Posterior cingulate gyrus (tissue), 11 donors: Measurements from ENCODE around the gene VWCE.

Source experiments
- DNase-seq, 10 donors: peaks; one replicate each; pipeline versions ENCODE4 v3.0.0 to v3.0.0-alpha.2; 2020 to 2021; ENCODE audit warnings: mixed read lengths in 3 of 10
- intact Hi-C: fragments of 100-400 bp; cut with DNase I; formaldehyde crosslinking; loops from one replicate; pipeline ENCODE4 v1.15.1; 2023

Gene VWCE

GRCh38 chr11:61290905-61291690 lies 4.0 kb downstream of the VWCE start:
- DNase-seq, result no peak
- intact Hi-C loops, result no loop called here

DNA sequence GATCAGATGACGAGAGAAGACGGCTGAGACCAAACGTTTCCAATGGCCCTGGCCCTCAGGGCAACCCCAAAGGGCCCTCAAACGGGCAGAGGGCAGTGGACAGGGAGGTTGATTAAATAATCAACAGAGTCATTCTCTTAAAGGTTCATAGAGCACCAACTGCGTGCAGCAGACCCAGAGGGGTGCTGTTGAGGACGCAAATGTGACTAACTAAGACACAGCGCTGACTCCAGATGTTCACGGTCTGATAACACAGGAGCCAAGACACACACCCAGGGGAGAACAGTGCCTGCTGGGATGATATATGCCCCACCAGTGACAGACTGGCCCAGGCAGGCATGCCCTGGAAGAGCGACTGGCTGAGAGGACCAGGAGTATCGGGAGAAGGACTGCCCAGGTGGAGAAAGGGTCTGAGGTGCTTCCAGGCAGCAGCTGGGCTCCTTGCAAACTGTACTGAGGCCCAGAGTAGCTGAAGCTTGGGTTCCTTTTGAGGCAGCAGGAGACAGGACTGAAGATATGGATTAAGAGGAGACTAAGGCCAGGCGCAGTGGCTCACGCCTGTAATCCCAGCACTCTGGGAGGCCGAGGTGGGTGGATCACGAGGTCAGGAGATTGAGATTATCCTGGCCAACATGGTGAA lies 7.7 kb downstream of the VWCE start:
- peak in 1 of 10 donors; percentile 49 for DNase-seq
- intact Hi-C loops, result no loop called here

- peak in 1 of 10 donors; percentile 50 for DNase-seq
- intact Hi-C loops, result no loop called here
Measured at GRCh38 chr11:61283613-61284012, 11.5 kb downstream of the VWCE start.

GRCh38 chr11:61281581-61282250 lies 13.4 kb downstream of the VWCE start:
- intact Hi-C loops, result no loop called here
- peak in 1 of 10 donors; percentile 50 for DNase-seq

GRCh38 chr11:61280883-61281580 lies 14.1 kb downstream of the VWCE start:
- DNase-seq, result peak in 1 of 10 donors; percentile 68

GRCh38 chr11:61279934-61280659 lies 15.0 kb downstream of the VWCE start:
- DNase-seq, result peak in 3 of 10 donors; percentile 21 to 55 (median 42)
- intact Hi-C loops, result no loop called here

More at GRCh38 chr11:61280883-61281580, 14.1 kb downstream of the VWCE start:
- intact Hi-C loops, result no loop called here

GRCh38 chr11:61278001-61278470 lies 17.1 kb downstream of the VWCE start:
- DNase-seq, result no peak
- intact Hi-C loops, result no loop called here

- intact Hi-C loops, result no loop called here
- peak in 1 of 10 donors; percentile 77 for DNase-seq
Measured at GRCh38 chr11:61277186-61278000, 17.7 kb downstream of the VWCE start.

- no peak for DNase-seq
- intact Hi-C loops, result no loop called here
Measured at GRCh38 chr11:61275191-61275590, 19.9 kb downstream of the VWCE start.

- intact Hi-C loops, result no loop called here
- peak in 2 of 10 donors; percentile 27 to 44 for DNase-seq
Measured at GRCh38 chr11:61274084-61274483, 21.0 kb downstream of the VWCE start.

DNA sequence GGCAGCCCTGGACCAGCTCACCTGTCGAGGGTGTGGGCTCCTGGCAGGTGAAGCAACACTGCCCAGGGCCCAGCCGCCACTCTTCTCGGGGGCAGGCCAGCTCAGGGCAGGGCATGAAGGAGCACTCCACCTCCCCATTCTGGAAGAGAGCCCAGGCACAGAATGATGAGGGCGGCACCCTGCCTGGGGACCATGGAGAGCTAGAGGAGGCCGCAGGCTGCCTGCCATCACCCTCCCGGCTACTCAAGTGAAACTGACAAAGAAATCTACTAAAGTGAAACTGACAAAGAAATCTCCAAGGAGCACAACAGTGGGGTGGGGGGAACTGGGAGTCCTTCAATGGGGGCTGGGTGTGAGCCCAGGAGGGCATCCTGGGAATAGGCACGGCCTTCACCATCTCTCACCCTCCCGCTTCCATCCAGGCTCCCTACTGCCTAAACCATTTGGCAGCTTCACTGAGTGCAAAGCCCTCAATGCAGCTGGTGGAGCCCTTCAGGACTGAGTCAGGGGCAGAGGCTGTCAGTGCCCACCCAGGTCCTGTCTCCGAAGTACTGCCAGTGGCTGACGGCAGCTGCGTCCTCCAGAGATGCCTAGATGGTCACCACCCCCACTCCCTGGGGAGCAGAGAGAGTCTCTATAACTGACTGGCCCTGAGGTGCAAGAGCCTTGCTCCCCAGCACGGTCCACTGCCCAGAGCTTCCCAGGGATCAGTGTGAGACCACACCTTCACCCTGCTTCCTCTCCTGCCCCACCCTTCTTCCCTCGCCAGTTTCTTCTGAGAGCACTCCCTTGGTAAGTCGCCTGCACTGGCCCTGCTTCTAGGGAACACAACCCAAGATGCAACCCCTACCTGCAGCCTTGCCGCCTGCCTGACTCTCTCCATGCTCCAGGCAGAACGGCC lies 21.7 kb downstream of the VWCE start:
- intact Hi-C loops, result no loop called here
- DNase-seq, result peak in 7 of 10 donors; percentile 15 to 90 (median 41)

DNA sequence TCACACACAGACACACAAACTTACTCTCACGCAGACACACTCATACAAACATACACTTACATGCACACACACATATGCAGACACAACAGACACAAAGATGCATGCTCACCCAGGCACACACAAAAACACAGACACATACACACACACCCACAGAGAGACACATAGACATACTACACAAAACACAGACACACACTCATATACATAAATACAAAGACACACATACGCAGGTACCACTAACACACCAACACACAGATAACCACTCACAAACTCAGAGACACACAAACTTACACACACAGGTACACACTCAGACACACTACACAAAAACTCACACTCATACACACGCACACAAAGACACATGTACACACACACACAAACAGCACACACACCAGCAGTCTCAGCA lies 22.4 kb downstream of the VWCE start:
- intact Hi-C loops, result no loop called here
- DNase-seq, result peak in 1 of 10 donors; percentile 2

DNA sequence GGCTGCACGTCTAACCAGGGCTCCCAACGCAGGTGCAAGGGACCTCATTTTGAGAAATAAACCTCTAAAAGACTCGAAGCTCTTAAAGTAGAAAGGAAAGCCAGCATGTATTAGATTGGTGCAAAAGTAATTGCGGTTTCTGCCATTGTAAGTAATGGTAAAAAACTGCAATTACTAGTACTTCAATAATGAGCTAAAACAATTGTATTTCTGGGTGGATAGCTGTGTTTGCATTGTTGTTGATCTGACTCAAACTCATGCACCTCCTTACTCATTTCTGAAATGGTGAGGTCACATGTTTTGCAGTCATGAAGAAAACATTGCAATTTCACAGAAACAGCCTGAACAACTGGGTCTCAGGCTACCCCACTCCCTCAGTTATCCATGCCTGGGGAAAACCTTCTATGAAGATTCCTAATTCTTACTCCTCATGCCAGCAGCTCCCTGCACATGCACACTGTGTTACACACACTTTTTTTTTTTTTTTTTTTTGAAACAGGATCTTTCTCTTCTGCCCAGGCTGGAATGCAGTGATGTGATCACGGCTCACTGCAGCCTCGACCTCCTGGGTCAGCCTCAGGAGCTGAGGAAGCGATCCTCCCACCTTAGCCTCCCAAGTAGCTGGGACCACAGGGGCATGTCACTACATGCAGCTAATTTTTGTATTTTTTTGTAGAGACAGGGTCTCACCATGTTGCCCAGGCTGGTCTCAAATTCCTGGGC lies 24.6 kb downstream of the VWCE start:
- intact Hi-C loops, result no loop called here

GRCh38 chr11:61268588-61269250 lies 26.4 kb downstream of the VWCE start:
- intact Hi-C loops, result no loop called here
- peak in 3 of 10 donors; percentile 43 to 78 (median 66) for DNase-seq

More for the DNA sequence above, 24.6 kb downstream of the VWCE start:
- DNase-seq, result peak in 2 of 10 donors; percentile 21 to 22

DNA sequence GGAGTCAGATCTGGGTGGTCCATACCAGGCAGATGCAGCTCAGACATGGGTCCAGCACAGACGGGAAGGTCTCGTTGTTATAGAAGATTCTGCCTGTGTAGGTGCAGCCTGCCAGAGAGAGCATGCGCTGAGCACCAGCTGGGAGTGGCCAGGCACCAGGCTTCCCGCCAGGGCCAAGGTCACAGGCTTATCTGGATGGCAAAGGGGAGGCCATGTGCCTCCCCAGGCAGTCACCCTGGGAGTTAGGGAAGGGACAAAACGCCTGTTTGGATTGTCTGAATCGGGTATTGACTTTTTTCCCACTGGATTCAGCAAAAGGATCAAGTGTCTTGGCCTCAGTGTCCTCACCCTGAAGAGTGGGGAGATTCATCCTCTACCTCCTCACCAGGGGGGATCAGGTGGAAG lies 27.7 kb downstream of the VWCE start:
- intact Hi-C loops, result no loop called here
- peak in 3 of 10 donors; percentile 37 to 62 (median 41) for DNase-seq

GRCh38 chr11:61266602-61267001 lies 28.5 kb downstream of the VWCE start:
- DNase-seq, result no peak
- intact Hi-C loops, result no loop called here

DNA sequence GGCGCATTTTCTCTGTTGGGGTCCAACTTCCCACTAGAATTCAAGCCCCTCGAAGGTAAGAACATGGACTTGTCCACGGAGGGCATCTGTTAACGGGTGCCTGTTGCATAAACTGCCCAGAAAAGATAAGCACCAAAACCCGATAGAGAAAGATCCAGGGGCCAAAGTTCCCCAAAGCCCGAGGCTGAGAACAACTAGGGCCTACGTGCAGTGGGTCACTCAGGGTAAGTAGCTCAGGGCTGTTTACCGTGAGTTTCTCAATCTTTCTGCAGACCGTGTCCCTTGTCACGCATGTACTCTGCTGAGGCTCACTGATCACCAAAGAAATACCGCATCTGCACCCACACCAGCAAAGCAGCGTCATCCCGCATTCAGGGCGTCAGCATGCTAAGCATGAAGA lies 29.8 kb downstream of the VWCE start:
- peak in 2 of 10 donors; percentile 33 to 39 for DNase-seq
- intact Hi-C loops, result no loop called here
